ENCODE data around the gene ARMC5.

GRCh38 chr16:31451681-31452351, 7.5 kb upstream of the ARMC5 start:
- TF ChIP-seq CTCF (IDR thresholded peaks at IDR 0.05; ENCODE audit: low read length) = peak; percentile 37
- no peak for TF ChIP-seq EZH2 (IDR thresholded peaks at IDR 0.05; ENCODE audit: borderline replicate concordance, low read length)

Data from OCI-LY1 (cell line).